DMS 273 (cell line): ENCODE measurements around the gene SCFD2.
A peak's percentile ranks its signal among the peaks of the same experiment; 100 is the strongest.
"Not testable (repeated sequence)": the region's sequence is repeated elsewhere in the genome, so short reads cannot be mapped to it uniquely, and the experiment has no call there.

ENCODE experiments used
- DNase-seq: peaks from one replicate; lab custom pipeline; 2025; ENCODE audit not compliant: unreplicated experiment; lab: John Stamatoyannopoulos, UW

SCFD2 gene

GRCh38 chr4:53346920-53347852, 18.7 kb downstream of the SCFD2 start:
- DNase-seq = peak; percentile 1

- not testable (repeated sequence) for DNase-seq
These were observed 19.5 kb downstream of the SCFD2 start for GRCh38 chr4:53346392-53346791.

GRCh38 chr4:53340145-53340544, 25.7 kb downstream of the SCFD2 start:
- not testable (repeated sequence) for DNase-seq

GRCh38 chr4:53334916-53335315, 30.9 kb downstream of the SCFD2 start:
- not testable (repeated sequence) for DNase-seq

- no peak for DNase-seq
These were observed 39.3 kb downstream of the SCFD2 start for GRCh38 chr4:53326535-53326934.

GRCh38 chr4:53322696-53323095, 43.2 kb downstream of the SCFD2 start:
- peak; percentile 14 for DNase-seq

- no peak for DNase-seq
These were observed 43.9 kb downstream of the SCFD2 start for GRCh38 chr4:53321984-53322289.

GRCh38 chr4:53321151-53321983, 44.5 kb downstream of the SCFD2 start:
- peak; percentile 16 for DNase-seq

- DNase-seq = no peak
These were observed 50.6 kb downstream of the SCFD2 start for GRCh38 chr4:53315300-53315699.

- no peak for DNase-seq
These were observed 51.6 kb downstream of the SCFD2 start for GRCh38 chr4:53314252-53314651.

GRCh38 chr4:53313510-53313909, 52.4 kb downstream of the SCFD2 start:
- peak; percentile 0 for DNase-seq

GRCh38 chr4:53309321-53310040, 56.4 kb downstream of the SCFD2 start:
- DNase-seq = no peak

- no peak for DNase-seq
These were observed 57.8 kb downstream of the SCFD2 start for GRCh38 chr4:53307819-53308780.

GRCh38 chr4:53307210-53307609, 58.7 kb downstream of the SCFD2 start:
- DNase-seq = no peak

GRCh38 chr4:53306729-53307128, 59.1 kb downstream of the SCFD2 start:
- DNase-seq = no peak

GRCh38 chr4:53292209-53292608, 73.7 kb downstream of the SCFD2 start:
- not testable (repeated sequence) for DNase-seq

GRCh38 chr4:53281438-53281837, 84.4 kb downstream of the SCFD2 start:
- peak; percentile 29 for DNase-seq

- peak; percentile 2 for DNase-seq
These were observed 85.0 kb downstream of the SCFD2 start for GRCh38 chr4:53280846-53281245.

GRCh38 chr4:53274609-53275268, 91.1 kb downstream of the SCFD2 start:
- DNase-seq = no peak

- DNase-seq = no peak
These were observed 92.1 kb downstream of the SCFD2 start for GRCh38 chr4:53273726-53274125.
